GM12801 (cell line): ENCODE data around the gene CALHM5.

Experiments used
- CTCF ChIP-seq: IDR thresholded peaks from one replicate; pipeline ENCODE4 v1.5.1; 2011; ENCODE audit warnings: control low read depth; ENCODE audit not compliant: insufficient read length; ENCODE audit errors: extremely low read depth

CALHM5 gene

GRCh38 chr6:116556065-116556464 is 44.6 kb downstream of the CALHM5 start:
- no peak for TF ChIP-seq CTCF

- TF ChIP-seq CTCF: no peak
Measured at GRCh38 chr6:116556814-116557415, 45.5 kb downstream of the CALHM5 start.

GRCh38 chr6:116557893-116558292 is 46.5 kb downstream of the CALHM5 start:
- TF ChIP-seq CTCF: no peak

- TF ChIP-seq CTCF: no peak
Measured at GRCh38 chr6:116560130-116560529, 48.7 kb downstream of the CALHM5 start.

- TF ChIP-seq CTCF: peak; percentile 1
Measured at GRCh38 chr6:116561377-116562018, 50.1 kb downstream of the CALHM5 start.

GRCh38 chr6:116562019-116562403 is 50.6 kb downstream of the CALHM5 start:
- TF ChIP-seq CTCF: no peak

GRCh38 chr6:116562614-116563013 is 51.2 kb downstream of the CALHM5 start:
- TF ChIP-seq CTCF: no peak
